ENCODE measurements around the gene METRN.

GRCh38 chr16:680625-680945 is 34.3 kb upstream of the METRN start:
- TF ChIP-seq CTCF (IDR thresholded peaks at IDR 0.05) (no peak), POLR2AphosphoS5 (IDR thresholded peaks at IDR 0.05) (no peak)
